Vagina (tissue), 2 donors: Measurements from ENCODE around the gene PSAP. TPM values are rescaled to one million over a fixed set of nuclear protein-coding genes. Genes with fewer than 3 reads are reported as not detected.

Experiments used
- DNase-seq, 2 donors: peaks; one replicate each; pipeline ENCODE4 v3.0.0-alpha.2; 2017; ENCODE audit errors: extremely low spot score in 2 of 2
- H3K27ac ChIP-seq: fragments of 200-600 bp; sonication (generic); one replicate; pipeline ENCODE4 v1.5.1; 2019
- H3K27me3 ChIP-seq: fragments of 200-600 bp; sonication (generic); one replicate; pipeline ENCODE4 v1.5.1; 2019
- H3K36me3 ChIP-seq, 2 donors: fragments of 200-600 bp; sonication (generic); one replicate each; pipeline ENCODE4 v1.5.1; 2017 to 2019
- H3K4me1 ChIP-seq: fragments of 200-600 bp; sonication (generic); one replicate; pipeline ENCODE4 v1.5.1; 2019
- H3K4me3 ChIP-seq, 2 donors: fragments of 200-600 bp; sonication (generic); 1 replicate in 1 of 2; 2 replicates in 1 of 2; pipeline ENCODE4 v1.5.1; 2016 to 2019
- H3K9me3 ChIP-seq: fragments of 200-600 bp; sonication (generic); one replicate; pipeline ENCODE4 v1.5.1; 2019
- CTCF ChIP-seq, 3 experiments: fragments of 450-650 bp in 2 of 3; fragments of 200-600 bp in 1 of 3; sonication (generic) in 1 of 3; IDR thresholded peaks; one replicate each; pipeline ENCODE4 v1.5.1; 2017 to 2019; ENCODE audit warnings: antibody characterized with exemption in 3 of 3, mild to moderate bottlenecking in 2 of 3, moderate library complexity in 2 of 3
- POLR2A ChIP-seq, 2 donors: fragments of 450-650 bp; IDR thresholded peaks; one replicate each; pipeline ENCODE4 v1.6.1; 2017; ENCODE audit warnings: antibody characterized with exemption in 2 of 2, mild to moderate bottlenecking in 2 of 2, moderate library complexity in 2 of 2
- POLR2AphosphoS5 ChIP-seq, 2 donors: sonication (generic); formaldehyde crosslinking; IDR thresholded peaks; one replicate each; pipeline ENCODE4 v1.9.0; 2017; ENCODE audit warnings: antibody characterized with exemption in 2 of 2, mild to moderate bottlenecking in 2 of 2, low read depth in 1 of 2; ENCODE audit not compliant: insufficient read depth in 1 of 2
- intact Hi-C: fragments of 100-400 bp; cut with DNase I; formaldehyde crosslinking; loops from one replicate; pipeline ENCODE4 v1.15.1; 2023
- total RNA-seq: library from RNA; depleted of rRNA; stranded (reverse); fragments of >200 nt; gene quantifications from one replicate; pipeline ENCODE4 v1.2.3, GENCODE V29; 2016

Gene PSAP
- total RNA-seq, 1 donor from 2014 or later: 680 TPM

DNA sequence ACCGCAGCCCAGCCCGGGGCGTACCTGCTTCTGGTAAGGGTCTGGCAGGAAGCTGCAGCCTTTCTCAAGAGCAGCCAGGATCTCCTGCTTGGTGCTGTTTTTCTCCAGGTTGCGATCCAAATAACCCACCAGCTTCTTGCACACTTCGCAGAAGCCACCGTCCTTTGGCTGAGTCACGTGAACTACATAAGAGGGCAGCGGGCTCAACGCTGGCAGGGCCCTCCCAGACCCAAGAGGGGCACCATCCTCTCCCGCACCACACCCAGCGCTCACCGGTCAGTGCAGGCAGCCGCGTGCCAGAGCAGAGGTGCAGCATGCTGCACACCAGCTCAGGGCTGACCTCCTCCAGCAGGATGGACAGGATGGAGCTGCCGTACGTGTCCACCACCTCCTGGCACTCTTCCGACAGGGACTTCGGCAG, 31.6 kb downstream of the PSAP start:
- peaks cover 5 to 90% of the 10 kb centered on the region in 2 donors for H3K36me3 ChIP-seq
- no peaks in the 10 kb centered on the region for H3K4me1 ChIP-seq
- H3K27ac ChIP-seq: no peak overlapping the region
- H3K27me3 ChIP-seq: no peaks in the 10 kb centered on the region
- intact Hi-C loops: loop anchor here (10.0 kb wide), 1 partner anchor 75 kb away; no protein-coding TSS in a partner anchor
- TF ChIP-seq POLR2A (IDR thresholded peaks at IDR 0.05) (no peak), POLR2AphosphoS5 (IDR thresholded peaks at IDR 0.05; ENCODE audit: insufficient read depth in 1 of 2, low read depth in 1 of 2) (no peak), CTCF (IDR thresholded peaks at IDR 0.05) (no peak)
- DNase-seq: no peak
- no peaks in the 10 kb centered on the region for H3K9me3 ChIP-seq
- H3K4me3 ChIP-seq: no peak overlapping the region

DNA sequence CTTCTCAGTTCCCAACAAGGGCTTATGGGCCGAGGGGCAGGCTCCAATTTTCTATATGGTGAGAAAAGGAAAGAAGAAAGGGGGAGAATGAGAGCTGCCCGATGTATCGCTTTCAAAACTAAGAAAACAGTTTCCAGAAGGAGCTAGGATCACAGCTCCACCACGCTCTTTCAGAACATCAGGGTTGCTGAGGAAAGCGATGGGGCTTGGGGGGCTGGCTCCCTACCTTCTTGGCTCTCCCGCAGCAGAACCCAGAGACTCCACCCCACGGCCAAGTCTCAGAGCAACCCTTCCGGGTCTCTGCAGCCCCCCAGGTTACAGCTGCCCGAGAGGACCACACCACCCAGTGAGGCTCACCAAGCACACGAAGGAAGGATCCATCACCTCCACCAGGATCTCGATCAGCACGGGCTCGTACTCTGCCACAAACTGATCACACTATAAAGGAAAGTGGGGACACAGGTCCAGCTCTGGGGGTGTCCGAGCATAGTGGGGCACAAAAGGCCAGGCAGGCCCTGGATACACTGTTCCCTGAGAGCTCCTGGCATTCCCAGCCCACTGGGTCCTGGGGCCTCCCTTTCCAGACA, 32.3 kb downstream of the PSAP start:
- DNase-seq: no peak
- no peaks in the 10 kb centered on the region for H3K4me1 ChIP-seq
- no peak overlapping the region for H3K4me3 ChIP-seq
- H3K27me3 ChIP-seq: no peaks in the 10 kb centered on the region
- H3K36me3 ChIP-seq: peaks cover 5 to 84% of the 10 kb centered on the region in 2 donors
- H3K9me3 ChIP-seq: no peaks in the 10 kb centered on the region
- H3K27ac ChIP-seq: no peak overlapping the region
- TF ChIP-seq CTCF (IDR thresholded peaks at IDR 0.05) (no peak), POLR2A (IDR thresholded peaks at IDR 0.05) (no peak), POLR2AphosphoS5 (IDR thresholded peaks at IDR 0.05; ENCODE audit: insufficient read depth in 1 of 2, low read depth in 1 of 2) (no peak)
- intact Hi-C loops: loop anchor here (10.0 kb wide), 1 partner anchor 76 kb away; no protein-coding TSS in a partner anchor

GRCh38 chr10:71817831-71818655, 33.0 kb downstream of the PSAP start:
- DNase-seq: no peak
- Histone ChIP-seq H3K9me3 (no peaks in the 10 kb centered on the region), H3K27ac (peak overlapping the region; percentile 40), H3K36me3 (peaks cover 5 to 78% of the 10 kb centered on the region in 2 donors), H3K4me1 (no peaks in the 10 kb centered on the region), H3K4me3 (no peak overlapping the region), H3K27me3 (no peaks in the 10 kb centered on the region)
- no peak for TF ChIP-seq POLR2A (IDR thresholded peaks at IDR 0.05)
- peak in 1 of 2 donors; percentile 41 for TF ChIP-seq POLR2AphosphoS5 (IDR thresholded peaks at IDR 0.05; ENCODE audit: insufficient read depth in 1 of 2, low read depth in 1 of 2)
- intact Hi-C loops: loop anchor here (10.0 kb wide), 1 partner anchor 77 kb away; no protein-coding TSS in a partner anchor

DNA sequence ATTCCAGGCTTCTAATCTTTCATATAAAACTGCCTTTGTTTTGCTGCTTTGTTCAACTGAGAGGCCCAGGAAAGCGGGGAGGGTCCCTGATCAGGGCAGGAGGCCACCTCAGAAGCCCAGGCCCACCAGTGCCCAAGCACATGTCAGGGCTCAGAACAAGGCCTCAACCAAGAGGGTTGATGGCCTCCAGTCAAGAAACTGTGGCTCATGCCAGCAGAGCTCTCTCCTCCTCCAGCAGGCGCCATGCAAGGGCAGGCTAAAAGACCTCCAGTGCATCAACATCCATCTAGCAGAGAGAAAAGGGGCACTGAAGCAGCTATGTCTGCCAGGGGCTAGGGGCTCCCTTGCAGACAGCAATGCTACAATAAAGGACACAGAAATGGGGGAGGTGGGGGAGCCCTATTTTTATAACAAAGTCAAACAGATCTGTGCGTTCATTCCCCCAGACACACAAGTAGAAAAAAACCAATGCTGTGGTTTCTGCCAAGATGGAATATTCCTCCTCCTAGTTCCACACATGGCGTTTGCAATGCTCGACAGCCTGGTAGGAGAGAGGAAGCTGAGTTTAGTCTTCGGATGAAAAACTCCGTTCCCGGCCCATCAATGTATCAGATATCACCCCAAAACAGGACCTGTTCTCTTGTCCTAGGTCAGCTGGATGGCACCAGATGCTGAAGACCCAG, 34.0 kb downstream of the PSAP start:
- no peaks in the 10 kb centered on the region for H3K27me3 ChIP-seq
- peaks cover 7% of the 10 kb centered on the region for H3K4me1 ChIP-seq
- TF ChIP-seq CTCF (IDR thresholded peaks at IDR 0.05) (no peak), POLR2A (IDR thresholded peaks at IDR 0.05) (no peak), POLR2AphosphoS5 (IDR thresholded peaks at IDR 0.05; ENCODE audit: insufficient read depth in 1 of 2, low read depth in 1 of 2) (no peak)
- no peak overlapping the region for H3K27ac ChIP-seq
- no peaks in the 10 kb centered on the region for H3K9me3 ChIP-seq
- peaks cover 5 to 71% of the 10 kb centered on the region in 2 donors for H3K36me3 ChIP-seq
- intact Hi-C loops: loop anchor here (10.0 kb wide), 1 partner anchor 78 kb away; no protein-coding TSS in a partner anchor
- H3K4me3 ChIP-seq: no peak overlapping the region
- no peak for DNase-seq

DNA sequence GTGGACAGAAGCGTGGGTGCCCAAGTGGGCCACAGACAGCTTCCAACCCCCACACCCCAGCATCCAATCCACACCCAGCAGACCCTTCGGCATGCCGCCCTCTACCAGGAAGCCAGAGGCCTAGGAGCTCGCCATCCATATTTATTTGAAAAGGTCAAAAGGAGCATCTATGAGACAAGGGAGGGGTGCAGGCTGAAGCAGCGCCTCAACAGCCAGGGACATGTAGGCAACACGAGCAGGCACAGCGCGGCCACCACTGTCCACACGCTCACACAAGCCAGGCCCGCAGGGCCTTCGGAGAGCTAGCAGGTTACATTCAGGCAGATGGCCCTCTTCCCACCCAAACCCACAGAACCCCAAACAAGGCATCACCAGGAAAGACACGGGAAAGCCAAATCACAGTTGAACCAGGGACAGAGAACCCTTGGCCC, 34.6 kb downstream of the PSAP start:
- no peak overlapping the region for H3K27ac ChIP-seq
- no peak for DNase-seq
- H3K4me1 ChIP-seq: peaks cover 13% of the 10 kb centered on the region
- peaks cover 5 to 64% of the 10 kb centered on the region in 2 donors for H3K36me3 ChIP-seq
- TF ChIP-seq POLR2A (IDR thresholded peaks at IDR 0.05) (no peak), CTCF (IDR thresholded peaks at IDR 0.05) (no peak), POLR2AphosphoS5 (IDR thresholded peaks at IDR 0.05; ENCODE audit: insufficient read depth in 1 of 2, low read depth in 1 of 2) (no peak)
- no peaks in the 10 kb centered on the region for H3K9me3 ChIP-seq
- intact Hi-C loops: loop anchor here (10.0 kb wide), 1 partner anchor 78 kb away; no protein-coding TSS in a partner anchor
- no peaks in the 10 kb centered on the region for H3K27me3 ChIP-seq
- no peak overlapping the region for H3K4me3 ChIP-seq
